HT1080 (cell line): ENCODE measurements around the gene BCAS1. TPM values are rescaled to one million over a fixed set of nuclear protein-coding genes. Genes with fewer than 3 reads are reported as not detected.

ENCODE experiments used
- DNase-seq: peaks from one replicate; pipeline ENCODE4 v3.0.0-alpha.2; 2015; ENCODE audit warnings: low read depth
- polyA plus RNA-seq, 2 experiments: library from polyadenylated mRNA; depleted of rRNA; stranded (reverse); fragments of >200 nt; gene quantifications; 2 replicates each; pipeline ENCODE4 v1.2.3, GENCODE V29; 2015
- total RNA-seq: library from RNA; depleted of rRNA; stranded (reverse); fragments of >200 nt; shearing (Covaris generic); gene quantifications from 2 replicates; pipeline ENCODE4 v1.2.3, GENCODE V29; 2014; rRNA removed

The BCAS1 gene
- total RNA-seq = 0.06 and 0.07 TPM in 2 replicates
- polyA plus RNA-seq (2015; cell fraction: cytosol; rRNA removed) = 0.02 TPM in 1 of 2 replicates, not detected in the other
- polyA plus RNA-seq (2015; cell fraction: nucleus; rRNA removed) = 0.07 TPM in 1 of 2 replicates, not detected in the other

DNA sequence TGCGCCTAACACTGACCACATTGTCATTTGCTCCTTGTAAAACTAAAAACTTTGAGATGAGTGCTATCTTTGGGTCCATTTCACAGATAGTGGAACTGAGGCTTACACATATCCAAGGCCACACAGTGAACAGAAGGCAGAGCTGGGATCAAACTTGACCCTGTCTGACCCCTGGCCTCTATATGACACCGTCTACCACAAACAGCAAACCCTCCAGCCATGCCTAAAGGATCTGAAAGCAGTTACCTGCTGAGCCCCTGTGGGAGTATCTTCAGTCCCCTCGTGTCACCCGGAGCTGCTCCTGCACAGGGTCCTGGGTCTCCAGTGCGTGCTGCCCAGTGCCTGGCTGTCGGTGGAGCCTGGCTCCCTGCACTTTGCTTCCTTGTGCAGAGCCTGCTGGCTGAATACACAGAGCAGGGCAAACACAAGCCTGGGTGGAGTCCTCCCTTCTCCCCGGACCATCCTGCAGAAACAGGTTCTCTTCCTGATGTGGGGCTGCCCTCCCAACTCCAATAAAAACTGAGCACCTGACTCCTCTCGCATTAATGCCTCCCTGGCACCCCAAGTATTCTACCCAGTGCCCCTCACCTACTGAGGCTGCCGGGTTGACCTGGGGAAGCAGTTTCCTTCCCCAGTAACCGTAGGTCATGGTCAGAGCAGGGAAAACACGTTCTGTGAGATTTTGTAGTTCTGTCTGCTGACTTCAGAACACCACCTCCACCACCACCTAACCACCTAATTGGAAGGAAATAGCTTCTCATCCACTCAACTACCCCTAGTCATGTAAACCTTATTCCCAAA, at the start of gene BCAS1:
Gene BCAS1 (minus strand): TSS at position 408 of the 801 bp plus-strand sequence. CDS start 11,876 bp downstream, outside the sequence.
- DNase-seq = no peak

DNA sequence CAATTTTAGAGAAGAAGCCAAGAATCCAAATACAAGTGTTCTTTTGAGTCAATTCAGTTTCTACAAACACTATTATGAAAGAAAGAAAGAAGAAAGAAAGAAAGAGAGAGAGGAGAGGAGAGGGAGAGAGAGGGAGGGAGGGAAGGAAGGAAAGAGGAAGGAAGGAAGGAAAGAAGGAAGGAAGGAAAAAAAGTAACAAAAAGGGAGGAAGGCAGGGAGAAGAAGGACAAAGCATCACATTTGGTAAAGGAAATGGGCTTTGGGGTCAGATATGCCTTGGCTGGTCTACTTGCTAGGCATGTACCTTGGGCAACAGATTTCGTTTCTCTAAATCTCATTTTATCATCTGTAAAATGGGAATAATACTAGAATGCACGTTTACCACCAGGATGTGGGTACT, 49.4 kb upstream of the BCAS1 start:
- DNase-seq = no peak

DNA sequence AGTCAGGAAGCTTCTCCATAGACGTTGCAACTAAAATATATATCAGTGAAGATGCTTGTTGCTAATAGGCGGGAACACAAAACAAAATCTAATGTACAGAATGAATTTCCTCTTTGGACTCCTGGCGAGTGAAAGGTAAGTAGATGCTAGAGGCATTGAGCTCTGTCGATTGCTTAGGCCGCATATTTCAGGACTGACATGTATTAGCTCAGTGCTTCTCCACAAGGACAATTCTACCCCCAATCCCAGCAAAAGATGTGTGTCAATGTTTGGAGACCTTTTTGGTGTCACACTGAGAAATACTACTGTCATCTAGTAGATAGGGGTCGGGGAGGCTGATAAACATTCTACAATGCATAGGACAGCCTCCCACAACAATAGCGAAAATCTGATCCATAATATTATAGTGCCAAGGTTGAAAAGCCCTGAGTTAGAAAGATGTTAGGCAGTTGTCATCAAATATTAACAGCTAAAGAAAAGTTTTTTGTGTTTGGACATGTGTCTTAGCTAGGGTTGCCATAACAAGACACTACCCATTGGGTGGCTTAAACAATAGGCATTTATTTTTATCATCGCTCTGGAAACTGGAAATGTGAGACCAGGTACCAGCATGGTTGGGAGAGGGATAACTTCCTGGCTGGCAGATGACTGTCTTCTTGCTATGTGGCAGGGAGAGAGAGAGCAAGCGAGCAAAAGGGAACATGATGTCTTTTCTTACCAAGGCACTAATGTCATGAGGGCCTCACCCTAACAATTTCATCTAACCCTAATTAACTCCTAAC, 48.0 kb upstream of the BCAS1 start:
- no peak for DNase-seq

GRCh38 chr20:54116550-54117235, 46.3 kb upstream of the BCAS1 start:
- DNase-seq = no peak

DNA sequence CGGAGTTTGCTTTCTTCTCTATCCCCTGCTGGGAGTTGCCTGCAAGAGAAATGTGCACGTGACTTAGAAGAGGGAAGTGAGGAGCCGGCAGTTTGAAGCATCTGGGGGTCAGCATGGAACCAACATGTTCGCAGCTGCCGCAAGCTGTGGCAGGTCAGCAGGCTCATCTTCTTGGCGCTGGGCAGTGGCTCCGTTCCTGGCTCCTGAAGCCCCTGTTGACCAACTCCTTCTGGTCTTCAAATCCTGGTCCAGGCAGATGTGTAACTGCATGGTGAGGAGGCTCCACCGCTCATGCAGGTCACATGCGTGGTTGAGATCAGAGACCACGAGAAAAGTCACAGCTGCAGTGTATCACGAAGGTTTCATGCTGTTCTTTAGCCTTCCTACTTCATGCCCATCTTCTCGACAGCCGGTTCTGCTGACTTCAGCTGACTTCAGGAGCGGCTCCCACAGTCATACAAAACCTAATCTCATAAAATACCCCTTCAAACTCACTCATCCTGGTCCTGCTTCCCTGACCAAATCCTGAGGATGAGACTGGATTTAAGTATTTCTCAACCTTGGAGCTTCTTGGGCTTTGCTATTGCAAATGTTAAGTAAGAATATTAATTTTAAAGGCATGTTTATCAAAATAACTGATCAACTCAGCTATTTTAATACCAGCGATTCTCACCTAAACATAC, 44.9 kb upstream of the BCAS1 start:
- DNase-seq = no peak

DNA sequence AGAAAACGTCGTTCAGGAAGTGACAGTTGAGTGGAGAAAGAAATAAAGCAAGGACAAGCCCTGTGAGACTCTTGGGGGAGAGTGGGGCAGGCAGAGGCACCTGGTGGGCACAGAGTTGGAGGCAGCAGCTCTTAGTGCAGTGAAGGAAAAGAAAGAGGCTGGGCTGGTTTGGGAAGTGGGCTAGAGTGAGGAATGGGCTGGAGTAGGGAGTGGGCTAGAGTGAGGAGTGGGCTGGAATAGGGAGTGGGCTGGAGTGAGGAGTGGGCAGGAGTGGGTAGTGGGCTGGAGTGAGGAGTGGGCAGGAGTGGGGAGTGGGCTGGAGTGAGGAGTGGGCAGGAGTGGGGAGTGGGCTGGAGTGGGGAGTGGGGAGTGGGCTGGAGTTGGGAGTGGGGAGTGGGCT, 43.7 kb upstream of the BCAS1 start:
- no peak for DNase-seq

- DNase-seq = no peak
Measured at GRCh38 chr20:54113566-54113965, 43.2 kb upstream of the BCAS1 start.

DNA sequence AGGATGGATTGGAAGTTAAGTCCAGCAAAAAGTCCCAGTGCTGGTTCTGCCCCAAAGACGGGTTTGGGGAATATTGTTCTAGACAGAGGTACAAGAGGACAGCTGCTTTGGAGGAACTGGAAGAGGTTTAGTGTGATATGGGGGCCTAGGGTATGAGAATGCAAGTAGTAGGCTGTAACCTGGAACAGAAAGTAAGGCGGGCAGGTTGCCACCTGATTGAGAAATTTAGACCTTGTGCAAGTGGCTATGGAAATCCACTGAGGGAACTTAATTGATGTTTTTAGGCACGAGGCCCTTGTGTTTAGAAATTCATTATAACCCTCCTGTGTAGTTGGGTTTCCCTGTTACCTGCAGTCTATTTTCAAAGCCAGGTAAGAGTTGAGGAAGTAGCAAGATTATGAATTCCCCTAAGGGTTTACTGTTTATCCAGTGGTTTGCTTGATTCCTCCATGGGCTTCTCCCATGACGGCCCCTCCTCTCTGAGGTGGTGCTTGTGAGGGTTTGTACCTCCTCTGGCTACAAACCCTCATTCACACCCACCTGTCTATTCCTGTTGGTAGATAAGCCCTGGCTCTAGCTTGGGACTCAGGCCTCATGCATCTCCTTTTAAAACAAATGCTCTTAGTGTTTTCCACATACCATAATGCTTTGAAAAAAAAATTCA, 42.0 kb upstream of the BCAS1 start:
- DNase-seq = no peak

DNA sequence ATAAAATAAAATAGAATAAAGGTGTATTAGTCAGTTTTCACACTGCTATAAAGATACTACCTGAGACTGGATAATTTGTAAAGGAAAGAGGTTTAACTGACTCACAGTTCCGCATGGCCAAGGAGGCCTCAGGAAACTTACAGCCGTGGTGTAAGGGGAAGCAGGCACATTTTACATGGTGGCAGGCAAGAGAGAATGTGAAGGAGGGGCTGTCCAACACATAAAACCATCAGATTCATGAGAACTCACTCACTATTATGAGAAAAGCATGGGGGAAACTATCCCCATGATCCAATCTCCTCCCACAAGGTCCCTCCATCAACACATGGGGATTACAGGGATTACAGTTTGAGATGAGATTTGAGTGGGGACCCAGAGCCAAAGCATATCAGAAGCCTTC, 41.1 kb upstream of the BCAS1 start:
- no peak for DNase-seq

GRCh38 chr20:54110457-54110856, 40.1 kb upstream of the BCAS1 start:
- no peak for DNase-seq

DNA sequence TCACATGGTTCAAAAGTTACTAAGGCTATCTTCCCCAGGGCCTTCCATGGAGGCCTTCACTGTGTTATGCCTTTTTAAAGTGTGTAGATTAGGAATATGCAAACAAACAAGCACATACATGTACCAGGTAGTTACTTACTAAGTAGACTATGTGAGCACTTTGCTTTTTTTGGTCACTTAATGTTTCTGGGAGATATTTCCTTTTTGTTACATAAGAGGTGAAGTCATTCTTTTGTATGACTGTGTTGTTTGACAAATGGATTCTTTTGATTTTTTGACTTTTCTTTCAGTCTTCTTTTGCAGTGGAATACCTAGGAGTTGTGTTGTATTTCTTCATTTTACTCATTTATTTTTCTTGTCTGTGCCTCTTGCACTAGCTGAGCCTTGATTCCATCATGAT, 39.6 kb upstream of the BCAS1 start:
- no peak for DNase-seq

DNA sequence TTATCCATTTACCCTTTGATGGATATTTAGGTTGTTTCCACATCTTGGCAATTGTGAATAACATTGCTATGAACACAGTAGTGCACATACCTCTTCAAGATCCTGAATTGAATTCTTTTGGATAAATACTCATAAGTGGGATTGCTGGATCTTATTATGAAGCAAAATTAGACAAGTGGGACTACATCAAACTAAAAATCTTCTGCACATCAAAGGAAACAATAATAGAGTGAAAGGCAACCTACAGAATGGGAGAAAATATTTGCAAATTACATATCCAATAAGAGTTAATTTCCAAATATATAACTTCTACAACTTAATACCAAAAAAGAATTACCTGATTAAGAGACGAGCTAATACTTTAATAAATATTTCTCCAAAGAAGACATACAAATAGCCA, 38.4 kb upstream of the BCAS1 start:
- DNase-seq = no peak

DNA sequence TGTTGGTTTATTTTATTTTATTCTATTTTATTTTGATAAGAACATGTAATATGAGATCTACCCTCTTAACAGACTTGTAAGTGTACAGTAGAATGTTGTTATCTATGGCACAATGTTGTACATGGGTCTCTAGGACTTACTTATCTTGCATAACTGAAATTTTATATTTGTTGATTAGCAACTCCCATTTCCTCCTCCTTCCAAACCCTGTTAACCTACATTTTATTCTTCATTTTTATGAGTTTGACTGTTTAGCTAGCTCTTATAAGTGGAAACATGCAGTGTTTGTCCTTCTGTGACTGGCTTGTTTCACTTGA, 37.9 kb upstream of the BCAS1 start:
- DNase-seq = no peak

GRCh38 chr20:54107600-54108325, 37.4 kb upstream of the BCAS1 start:
- DNase-seq = no peak

- no peak for DNase-seq
Measured at GRCh38 chr20:54107181-54107580, 36.8 kb upstream of the BCAS1 start.

DNA sequence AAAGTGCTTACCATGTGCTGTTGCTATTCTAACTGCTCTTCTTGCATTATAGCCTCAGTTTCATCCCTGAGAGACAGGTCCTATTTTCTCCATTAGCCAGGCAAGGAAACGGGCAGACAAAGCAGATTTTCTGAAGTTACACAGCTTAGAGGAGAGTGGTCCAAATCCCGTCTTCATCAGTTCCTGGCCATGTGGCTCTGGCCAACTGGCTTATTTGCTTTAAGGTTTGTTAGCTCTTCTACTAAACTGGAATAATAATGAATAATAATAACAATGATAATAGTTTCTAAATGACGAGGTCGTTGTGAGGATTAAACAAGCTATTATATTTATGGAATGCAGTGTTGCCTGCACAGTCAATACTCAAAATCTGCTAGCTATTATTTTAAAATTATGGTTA, 35.8 kb upstream of the BCAS1 start:
- DNase-seq = no peak

DNA sequence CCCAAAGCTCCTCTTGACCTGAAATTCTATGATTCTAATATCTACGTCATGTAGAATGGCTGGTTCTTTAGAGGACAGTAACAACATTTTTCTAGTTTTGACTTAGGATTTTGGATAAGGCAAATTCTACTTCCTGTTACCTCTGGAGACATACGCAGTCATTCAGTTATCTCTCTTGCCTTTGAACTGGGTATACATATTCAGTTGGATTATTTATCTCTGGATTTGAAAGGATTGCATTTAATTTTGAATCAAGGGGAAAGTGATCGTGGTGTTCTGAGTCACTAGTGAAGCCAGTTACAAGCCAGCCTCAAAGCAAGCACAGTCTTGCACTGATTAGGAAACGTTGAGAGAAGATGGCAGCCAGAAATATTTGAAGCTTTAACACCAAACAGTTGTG, 35.3 kb upstream of the BCAS1 start:
- no peak for DNase-seq

DNA sequence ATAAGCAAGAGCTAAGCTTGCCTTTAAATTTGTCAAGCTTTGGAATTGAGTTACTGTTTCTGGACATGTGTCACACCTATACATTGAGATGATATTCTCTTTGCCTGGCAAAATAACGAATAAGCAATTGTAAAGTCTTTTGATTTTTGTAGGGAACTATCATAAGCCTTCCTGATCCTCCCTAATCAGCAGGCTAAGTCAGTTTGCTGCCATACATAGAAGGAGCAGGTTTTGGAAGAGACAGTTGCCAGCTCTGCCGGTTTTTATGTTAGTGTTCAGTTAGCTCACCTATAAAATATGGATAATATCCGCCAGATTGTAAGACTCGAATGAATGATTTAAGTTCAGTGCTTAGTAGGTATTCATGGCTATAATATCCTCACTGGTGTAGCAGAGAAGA, 34.4 kb upstream of the BCAS1 start:
- no peak for DNase-seq

DNA sequence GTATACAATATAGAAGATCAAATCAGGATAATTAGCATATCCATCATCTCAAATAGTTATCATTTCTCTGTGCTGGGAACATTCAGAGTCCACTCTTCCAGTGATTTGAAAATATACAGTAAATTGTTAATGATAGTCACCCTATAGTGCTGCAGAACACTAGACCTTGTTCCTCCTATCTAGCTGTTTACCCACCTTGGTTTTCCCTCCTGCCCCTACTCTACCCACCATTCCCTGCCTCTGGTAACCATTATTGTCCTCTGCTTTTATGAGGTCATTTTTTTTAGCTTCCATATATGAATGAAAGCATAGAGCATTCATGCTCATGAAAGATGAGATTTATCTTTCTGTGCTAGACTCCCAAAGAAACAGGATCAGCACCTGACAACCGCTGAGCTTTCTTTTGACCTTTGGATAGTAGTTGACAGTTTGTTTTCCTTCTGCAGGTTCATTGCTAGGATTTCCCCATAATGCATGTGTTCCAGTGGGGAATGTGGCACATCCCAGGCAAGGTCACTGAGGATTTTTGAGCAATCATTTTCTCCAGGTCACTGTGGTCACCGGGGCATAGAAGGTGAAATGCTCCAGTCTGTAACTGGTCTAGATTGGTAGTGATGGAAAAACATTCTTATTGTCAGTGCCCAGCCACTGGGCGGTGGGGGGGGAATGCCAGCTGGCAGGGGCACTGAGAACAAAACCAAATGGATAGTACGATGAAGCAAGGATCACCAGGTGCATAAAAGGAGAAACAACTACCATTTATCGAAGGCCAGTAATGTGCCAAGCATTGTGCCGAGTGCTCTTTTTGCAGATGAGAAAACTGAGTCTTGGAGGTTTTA, 33.6 kb upstream of the BCAS1 start:
- DNase-seq = no peak
